NCI-H146 treated with DMSO at 0.1 percent for 48 hours (cell line): ENCODE results near the gene SPG7.
"Not testable (repeated sequence)": the region's sequence is repeated elsewhere in the genome, so short reads cannot be mapped to it uniquely, and the experiment has no call there.

ENCODE experiments used
- DNase-seq: peaks from one replicate; lab custom pipeline; 2025; ENCODE audit not compliant: unreplicated experiment; lab: John Stamatoyannopoulos, UW

Gene SPG7

DNA sequence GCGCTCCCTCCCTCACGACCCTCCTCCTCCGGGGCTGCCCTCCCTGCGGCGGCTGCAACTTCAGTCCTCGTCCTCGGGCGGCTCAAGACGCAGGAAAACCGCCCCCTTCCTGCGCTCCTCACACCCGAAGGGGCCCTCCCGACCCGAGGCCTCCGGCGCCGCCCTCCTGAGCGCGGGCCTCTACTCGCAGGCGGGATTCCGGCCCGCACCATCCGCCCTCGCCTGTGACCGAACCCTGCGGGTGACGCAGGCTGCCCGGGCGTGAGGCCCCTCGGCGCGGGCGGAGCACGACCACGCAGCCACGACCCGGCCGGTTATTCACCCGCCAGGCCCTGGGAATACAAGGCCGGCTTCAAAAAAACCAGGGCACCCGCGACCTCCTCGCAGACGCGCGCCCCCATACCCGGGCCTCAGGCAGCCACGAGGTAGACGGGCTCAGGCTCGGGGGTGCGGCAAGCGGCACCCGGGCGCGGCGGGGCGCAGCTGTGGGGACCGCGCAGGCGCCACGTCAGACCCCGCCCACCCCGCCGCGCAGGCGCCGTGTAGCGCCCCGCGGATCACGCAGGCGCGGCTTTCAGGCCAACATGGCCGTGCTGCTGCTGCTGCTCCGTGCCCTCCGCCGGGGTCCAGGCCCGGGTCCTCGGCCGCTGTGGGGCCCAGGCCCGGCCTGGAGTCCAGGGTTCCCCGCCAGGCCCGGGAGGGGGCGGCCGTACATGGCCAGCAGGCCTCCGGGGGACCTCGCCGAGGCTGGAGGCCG lies at the start of gene SPG7:
SPG7 (plus strand) TSS at position 570 of the 757 bp plus-strand sequence; CDS start at position 585, 15 bp downstream.
- DNase-seq: peak; percentile 45

DNA sequence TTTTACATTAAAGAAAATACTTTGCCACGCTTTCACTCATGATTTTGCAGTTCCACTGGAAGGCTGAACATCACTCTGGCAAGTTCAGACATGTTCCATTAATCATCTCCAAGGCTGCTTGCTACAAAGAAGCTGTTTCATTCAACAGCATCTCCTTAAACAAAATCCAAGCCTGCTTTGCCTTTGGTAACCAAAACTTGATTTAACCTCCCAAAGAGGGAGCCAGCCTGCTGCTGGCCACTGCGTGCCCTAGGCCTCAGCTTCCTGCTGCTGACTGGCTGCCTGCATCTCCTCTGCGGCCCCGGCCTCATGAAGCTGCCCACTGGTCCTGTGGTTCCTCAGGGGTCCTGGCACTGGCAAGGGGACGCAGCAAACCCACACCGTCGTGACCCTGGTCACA lies 49.7 kb upstream of the SPG7 start:
- DNase-seq: no peak

DNA sequence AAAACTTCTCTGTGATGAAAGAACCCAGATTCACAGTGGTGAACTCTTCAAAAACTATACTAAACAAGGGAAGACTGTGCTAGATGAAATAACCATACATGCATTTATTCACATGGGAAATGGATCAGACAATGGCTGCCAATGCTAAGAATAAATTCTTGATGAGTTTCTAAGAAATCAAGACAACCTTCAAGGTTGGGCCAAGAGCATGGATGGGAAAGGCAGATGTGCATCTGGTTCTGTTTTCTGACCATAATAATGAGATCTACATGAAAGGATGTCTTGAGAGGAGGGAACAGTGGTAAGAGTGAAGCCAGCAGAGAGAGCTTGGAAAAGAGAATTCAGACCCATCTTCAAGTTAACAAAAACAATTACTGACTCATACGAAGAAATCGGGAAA lies 49.2 kb upstream of the SPG7 start:
- DNase-seq: no peak

DNA sequence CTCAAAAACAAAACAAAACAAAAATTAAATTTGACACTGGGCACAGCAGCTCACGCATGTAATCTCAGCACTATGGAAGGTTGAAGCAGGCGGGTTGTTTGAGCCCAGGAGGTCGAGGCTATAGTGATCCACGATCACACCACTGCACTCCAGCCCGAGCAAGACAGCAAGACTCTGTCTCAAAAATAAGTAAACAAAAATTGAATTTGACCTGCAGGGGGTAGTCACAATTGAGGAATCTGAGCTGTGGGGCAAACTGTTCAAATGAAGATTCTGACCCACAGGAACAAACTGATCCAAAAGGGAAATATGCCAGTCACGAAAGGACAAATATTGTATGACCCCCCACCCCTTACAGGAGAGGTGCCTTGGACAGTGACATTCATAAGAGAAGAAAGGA lies 47.6 kb upstream of the SPG7 start:
- DNase-seq: no peak

DNA sequence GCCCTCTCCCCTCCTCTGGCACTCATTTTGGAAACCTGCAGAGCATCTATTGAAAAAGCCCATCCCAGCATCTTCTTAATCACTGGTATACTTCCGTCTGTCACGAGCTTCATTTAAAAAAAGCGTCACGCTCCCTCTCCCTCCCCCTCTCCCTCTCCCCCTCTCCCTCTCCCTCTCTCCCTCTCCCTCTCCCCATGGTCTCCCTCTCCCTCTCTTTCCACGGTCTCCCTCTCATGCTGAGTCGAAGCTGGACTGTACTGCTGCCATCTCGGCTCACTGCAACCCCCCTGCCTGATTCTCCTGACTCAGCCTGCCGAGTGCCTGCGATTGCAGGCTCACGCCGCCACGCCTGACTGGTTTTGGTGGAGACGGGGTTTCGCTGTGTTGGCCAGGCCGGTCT lies 46.3 kb upstream of the SPG7 start:
- not testable (repeated sequence) for DNase-seq

DNA sequence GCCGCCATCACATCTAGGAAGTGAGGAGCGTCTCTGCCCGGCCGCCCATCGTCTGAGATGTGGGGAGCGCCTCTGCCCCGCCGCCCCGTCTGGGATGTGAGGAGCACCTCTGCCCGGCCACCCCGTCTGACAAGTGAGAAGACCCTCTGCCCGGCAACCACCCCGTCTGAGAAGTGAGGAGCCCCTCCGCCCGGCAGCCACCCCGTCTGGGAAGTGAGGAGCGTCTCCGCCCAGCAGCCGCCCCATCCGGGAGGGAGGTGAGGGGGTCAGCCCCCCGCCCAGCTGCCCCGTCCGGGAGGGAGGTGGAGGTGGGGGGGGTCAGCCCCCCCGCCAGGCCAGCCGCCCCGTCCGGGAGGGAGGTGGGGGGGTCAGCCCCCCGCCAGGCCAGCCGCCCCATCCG lies 45.6 kb upstream of the SPG7 start:
- DNase-seq: not testable (repeated sequence)

DNA sequence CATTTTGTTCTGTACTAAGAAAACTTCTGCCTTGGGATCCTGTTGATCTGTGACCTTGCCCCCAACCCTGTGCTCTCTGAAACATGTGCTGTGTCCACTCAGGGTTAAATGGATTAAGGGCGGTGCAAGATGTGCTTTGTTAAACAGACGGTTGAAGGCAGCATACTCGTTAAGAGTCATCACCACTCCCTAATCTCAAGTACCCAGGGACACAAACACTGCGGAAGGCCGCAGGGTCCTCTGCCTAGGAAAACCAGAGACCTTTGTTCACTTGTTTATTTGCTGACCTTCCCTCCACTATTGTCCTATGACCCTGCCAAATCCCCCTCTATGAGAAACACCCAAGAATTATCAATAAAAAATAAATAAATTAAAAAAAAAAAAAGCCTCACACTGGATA lies 44.9 kb upstream of the SPG7 start:
- DNase-seq: not testable (repeated sequence)

DNA sequence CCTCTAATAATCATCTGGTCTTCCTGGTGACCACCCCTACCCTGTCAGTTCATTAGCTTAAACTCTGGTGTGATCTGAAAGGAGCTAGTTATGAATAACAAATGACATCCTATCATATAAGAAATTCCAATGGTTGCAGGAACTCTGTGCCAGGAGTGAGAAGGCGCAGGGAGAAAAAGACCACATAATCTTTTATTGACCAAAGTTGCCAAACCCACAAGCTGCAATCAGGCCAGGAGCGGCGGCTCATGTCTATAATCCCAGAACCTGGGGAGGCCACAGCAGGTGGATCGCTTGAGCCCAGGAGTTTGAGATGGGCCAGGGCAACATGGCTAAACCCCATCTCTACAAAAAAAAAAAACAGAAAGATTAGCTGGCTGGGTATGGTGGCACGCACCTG lies 41.3 kb upstream of the SPG7 start:
- DNase-seq: no peak

DNA sequence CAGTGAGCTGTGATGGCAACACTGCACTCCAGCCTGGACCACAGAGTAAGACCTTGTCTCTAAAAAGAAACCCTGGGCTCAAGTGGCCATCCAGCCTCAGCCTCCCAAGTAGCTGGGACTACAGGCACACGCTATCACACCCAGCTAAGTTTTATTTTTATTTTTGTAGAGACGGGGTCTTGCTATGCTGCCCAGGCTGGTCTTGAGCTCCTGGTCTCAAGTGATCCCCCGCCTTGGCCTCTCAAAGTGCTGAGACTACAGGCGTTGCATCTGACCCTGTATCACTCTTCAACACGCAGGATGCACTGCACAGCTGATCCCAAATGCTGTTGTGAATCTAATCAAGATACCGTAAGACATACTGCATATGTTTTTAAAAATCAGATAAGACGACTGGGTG lies 40.8 kb upstream of the SPG7 start:
- no peak for DNase-seq

DNA sequence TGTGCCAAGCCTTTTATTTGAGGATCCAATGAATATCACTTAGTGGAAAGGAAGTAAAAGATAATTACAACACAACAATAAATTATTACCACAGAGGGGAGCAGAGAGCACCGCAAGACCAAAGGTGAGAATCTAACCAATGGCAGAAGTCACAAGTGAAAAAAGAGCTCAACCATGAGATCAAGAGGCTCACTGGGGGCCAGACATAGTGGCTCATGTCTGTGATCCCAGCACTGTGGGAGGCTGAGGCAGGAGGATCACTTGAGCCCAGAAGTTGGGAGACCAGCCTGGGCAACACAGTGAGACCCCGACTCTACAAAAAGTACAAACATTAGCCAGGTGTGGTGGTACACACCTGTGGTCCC lies 35.5 kb upstream of the SPG7 start:
- no peak for DNase-seq

DNA sequence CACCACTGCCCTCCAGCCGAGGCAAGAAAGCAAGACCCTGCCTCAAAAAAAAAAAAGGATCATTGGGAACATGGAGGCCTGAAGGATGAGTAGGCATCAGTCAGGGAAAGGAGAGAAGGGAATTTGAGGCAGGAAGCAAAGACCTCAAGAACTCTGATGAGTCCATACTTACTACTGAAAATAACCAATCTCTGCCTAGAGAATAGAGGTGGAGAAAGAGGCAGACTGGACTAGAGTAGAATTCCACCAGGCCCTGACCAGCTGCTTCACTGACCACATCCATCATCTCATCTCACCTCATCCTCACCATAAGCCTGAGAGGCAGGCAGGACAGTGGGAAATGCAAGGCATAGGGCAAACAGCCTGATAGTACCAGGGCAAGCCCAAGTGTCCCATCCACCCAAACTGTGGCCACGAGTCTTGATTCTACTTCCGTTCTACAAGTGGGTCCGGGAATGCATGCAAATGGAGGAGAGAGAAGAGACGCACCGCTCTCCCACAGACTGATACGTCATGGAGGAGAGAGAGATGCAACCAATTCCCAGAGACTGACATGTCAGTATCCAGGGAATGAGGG lies 35.0 kb upstream of the SPG7 start:
- no peak for DNase-seq

DNA sequence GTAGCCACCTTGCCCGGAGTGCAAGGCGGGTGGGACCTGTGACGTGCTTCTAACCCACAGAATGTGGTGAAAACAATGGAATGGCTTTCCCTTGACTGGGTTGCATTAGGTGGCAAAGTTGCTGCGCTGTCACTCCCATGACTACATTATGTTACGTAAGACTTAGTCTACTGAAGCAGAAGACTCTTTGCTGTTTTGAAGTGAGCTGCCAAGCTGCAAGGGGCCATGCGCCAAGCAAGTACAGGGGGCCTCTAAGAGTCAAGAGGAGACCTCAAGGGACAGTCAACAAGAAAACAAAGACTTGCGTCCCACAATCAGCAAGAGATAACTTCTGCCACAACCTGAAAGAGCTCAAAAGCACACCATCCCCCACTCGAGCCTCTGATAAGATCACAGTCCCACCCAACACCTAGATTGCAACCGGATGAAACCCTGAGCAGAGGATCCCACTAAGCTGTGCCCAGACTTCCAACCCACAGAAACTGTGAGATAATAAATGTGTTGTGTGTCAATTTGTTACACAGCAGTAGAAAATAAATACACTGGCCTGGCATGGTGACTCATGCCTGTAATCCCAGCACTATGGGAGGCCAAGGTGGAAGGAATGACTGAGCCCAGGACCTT lies 34.3 kb upstream of the SPG7 start:
- DNase-seq: no peak

DNA sequence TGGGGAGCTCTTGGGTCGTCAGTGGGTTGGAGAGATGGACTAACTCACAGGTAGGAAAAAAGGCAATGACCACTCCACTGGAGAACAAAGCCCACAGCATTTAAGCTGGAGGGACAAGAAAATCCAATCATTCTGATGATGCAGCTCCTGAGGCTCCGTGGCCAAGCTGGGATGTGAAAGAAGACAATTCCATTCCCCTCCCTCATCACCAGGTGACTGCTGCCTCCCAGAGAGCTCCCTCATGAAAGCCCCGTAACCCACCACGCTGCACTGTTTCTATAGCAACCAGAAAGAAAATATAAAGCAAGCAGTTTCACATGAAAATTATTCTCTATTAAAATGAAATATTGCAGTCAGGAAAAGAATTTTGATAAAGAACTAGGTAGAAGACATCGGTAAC lies 33.1 kb upstream of the SPG7 start:
- no peak for DNase-seq

DNA sequence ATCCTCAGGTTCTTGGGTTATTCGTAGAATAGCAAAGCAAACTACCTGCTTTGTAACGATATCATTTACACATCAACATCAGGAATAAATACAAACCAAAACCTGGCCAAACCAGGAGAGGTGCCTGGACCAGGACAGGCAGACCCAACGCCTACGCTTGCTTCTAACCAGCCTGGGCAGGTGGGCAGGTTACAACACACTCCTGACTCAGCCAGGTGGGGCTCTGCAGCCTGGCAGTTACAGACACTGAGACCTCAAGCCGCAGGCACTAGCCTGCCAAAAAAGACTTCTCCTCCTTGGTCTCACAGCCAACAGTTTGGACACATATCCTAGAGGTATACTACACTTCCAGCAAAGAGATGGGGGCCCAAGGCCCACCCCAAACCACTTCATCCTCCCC lies 31.8 kb upstream of the SPG7 start:
- no peak for DNase-seq

DNA sequence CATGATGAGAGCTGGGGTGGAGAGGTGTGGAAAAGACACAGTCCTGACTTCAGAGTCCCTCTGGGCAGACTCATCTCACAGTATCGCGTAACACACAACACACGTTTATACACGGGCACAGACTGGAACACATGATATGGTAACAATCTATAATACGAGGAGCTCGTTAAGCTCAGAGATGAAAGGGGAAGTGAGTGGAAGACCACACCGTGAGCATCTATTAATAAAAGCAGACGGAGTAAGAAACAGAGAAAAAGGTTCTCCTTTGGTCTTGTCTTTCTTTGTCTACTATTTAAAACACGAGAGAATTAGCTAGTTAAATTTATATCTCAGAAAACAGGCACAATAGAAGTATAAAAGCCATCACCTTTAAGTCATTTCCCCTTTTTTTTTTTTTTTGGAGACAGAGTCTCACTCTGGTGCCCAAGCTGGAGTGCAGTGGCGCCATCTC lies 31.4 kb upstream of the SPG7 start:
- no peak for DNase-seq

DNA sequence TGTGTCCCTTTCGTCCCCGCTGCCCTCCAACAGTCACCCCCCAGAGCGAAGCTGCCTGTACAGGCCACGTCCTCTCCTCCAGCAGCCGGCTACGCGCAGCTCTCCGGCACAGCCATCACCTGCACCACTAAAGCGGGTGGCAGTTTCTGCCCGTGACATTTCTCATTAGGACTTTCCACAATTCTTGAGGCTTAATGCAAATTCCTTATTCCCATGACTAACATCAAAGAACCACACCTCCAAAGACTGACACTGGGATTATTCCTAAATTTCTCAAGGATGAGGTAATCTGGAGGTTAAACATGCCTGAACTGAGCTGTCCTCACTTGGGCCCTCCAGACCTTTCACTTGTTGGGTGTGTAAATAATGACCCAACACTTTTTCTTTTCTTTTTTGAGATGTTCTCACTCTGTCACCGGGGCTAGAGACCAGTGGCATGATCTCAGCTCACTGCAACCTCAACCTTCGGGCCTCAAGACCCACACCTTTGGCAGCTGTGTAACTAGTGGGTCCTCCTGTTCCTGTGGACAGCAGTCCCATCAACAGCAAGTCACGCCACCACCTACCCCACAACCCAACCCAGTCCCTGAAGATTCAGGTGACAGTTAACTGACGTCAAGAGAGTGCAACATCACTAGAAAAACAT lies 29.5 kb upstream of the SPG7 start:
- DNase-seq: no peak

DNA sequence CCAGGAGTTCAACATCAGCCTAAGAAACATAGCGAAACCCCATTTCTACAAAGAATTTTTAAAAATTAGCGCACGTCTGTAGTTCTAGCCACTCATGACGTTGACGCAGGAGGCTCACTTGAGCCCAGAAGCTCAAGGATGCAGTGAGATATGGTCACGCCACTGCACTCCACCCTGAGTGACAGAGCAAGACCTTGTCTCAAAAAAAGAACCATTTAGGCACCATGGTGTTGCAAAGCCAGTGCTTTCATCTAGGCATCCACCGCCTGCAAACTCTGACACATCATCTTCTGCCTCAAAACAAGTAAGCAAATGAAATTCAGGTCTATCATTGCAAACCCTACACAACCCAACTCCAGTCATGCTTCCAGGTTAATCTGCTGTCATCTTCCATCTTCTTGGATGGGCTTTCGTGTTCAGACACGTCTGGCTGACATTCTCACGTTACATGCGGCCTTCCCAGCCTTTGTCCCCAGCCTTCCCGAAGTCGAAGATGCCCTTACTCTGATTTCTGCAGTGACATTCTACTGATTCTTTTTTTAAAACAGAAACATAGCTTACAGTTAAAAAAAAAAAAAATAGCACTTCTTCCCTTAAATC lies 26.7 kb upstream of the SPG7 start:
- DNase-seq: no peak

DNA sequence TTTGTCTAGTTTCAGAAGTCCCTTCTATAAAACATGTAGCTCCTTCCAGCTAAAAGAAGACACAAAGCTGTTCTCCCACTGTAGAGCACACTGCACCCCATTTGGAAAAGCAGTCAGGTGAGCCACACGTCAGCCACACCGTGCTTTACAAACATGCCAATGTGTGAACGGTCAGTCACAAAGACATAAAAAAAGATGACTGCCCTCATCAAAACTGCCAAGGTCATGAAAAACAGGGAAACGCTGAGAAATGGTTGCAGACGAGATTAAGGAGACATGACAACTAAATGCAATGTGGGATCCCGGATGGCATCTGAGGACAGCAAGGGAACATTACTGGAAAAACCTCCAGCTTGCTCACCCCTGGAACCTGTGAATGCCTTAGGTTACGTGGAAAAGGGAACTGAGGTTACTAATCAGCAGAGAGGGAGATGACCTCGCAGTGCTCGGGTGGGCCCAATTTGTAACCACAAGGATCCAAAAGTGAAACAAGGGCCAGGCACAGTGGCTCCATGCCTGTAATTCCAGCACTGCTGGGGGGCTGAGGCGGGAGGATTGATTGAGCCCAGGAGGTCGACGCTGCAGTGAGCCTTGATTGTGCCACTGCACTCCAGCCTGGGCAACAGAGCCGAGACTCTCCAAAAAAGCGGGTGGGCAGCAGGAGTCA lies 25.9 kb upstream of the SPG7 start:
- no peak for DNase-seq

DNA sequence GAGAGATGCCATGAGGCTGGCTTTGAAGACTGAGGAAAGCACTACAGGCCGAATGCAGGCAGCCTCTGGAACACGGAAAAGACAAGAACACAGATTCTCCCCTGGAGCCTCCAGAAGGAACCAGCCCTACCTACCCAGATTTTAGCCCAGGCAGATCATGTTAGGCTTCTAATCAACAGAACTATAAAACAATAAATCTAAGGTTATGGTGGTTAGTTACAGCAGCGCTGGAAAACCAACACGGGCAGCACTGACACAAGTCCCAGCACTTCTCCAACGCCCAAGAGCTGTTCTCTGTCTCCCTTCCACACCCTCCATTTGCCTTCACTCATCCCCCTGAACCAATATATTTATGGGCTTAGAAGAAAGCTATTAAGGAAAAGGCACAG lies 25.4 kb upstream of the SPG7 start:
- DNase-seq: no peak

DNA sequence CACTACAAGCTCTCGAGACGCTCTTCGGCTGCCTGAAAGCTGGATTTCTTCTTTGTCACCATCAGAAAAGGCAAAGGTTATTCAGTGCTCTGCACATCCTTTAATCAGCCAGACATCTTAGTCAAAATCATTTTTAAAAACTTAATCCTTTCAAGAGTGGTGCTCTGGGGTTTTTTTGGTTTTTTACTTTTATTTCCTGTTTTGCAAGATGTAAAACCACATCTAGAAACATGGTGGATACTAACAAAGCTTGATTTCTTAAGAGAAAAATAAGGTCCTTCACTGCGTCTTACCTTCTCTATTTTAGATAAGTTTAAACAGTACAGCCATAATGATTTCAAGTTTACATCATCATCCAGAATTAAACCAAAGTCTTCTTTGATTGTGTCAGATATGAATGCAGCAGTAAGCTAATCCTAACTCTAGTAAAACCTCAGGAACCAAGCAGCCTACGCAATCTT lies 24.1 kb upstream of the SPG7 start:
- no peak for DNase-seq
